Skeletal muscle tissue (tissue), 4 donors: ENCODE data around the gene UCKL1. TPM values are rescaled to one million over a fixed set of nuclear protein-coding genes. Genes with fewer than 3 reads are reported as not detected.
"Not testable (repeated sequence)": the region's sequence is repeated elsewhere in the genome, so short reads cannot be mapped to it uniquely, and the experiment has no call there.

ENCODE experiments used
- H3K27ac ChIP-seq: one replicate; pipeline ENCODE4 v1.7.0; 2013; ENCODE audit warnings: mild to moderate bottlenecking, low read depth, low read length, inconsistent platforms
- H3K27me3 ChIP-seq, 3 donors: one replicate each; pipeline ENCODE4 v1.7.0; 2013; ENCODE audit warnings: low read length in 3 of 3; ENCODE audit not compliant: control insufficient read depth in 3 of 3, insufficient read depth in 3 of 3
- H3K36me3 ChIP-seq, 3 donors: one replicate each; pipeline ENCODE4 v1.7.0; 2013; ENCODE audit warnings: low read length in 3 of 3; ENCODE audit not compliant: control insufficient read depth in 3 of 3, insufficient read depth in 3 of 3
- H3K4me1 ChIP-seq, 3 donors: one replicate each; pipeline ENCODE4 v1.7.0; 2013; ENCODE audit warnings: low read length in 3 of 3, mild to moderate bottlenecking in 3 of 3; ENCODE audit not compliant: control insufficient read depth in 3 of 3, insufficient read depth in 3 of 3
- H3K4me3 ChIP-seq, 3 donors: one replicate each; pipeline ENCODE4 v1.7.0; 2013; ENCODE audit warnings: low read length in 3 of 3
- H3K9ac ChIP-seq, 3 donors: one replicate each; pipeline ENCODE4 v1.7.0; 2013; ENCODE audit warnings: low read length in 3 of 3, mild to moderate bottlenecking in 3 of 3, moderate library complexity in 2 of 3, low read depth in 1 of 3
- H3K9me3 ChIP-seq, 3 donors: one replicate each; pipeline ENCODE4 v1.7.0; 2013; ENCODE audit warnings: low read length in 3 of 3; ENCODE audit not compliant: control insufficient read depth in 3 of 3
- total RNA-seq: library from RNA; depleted of rRNA; stranded (reverse); fragments of >200 nt; gene quantifications from one replicate; pipeline ENCODE4 v1.2.3, GENCODE V29; 2014
- donor health status: Osteomylitis.

Gene UCKL1
- total RNA-seq, 1 donor from 2014 or later, result 15.7 TPM

- H3K9ac ChIP-seq, result peak within 1 kb of the TSS; percentile 32 to 77 (median 66)
- H3K4me3 ChIP-seq, result peak within 1 kb of the TSS; percentile 83 to 99 (median 98)
- peaks cover 10 to 15% (median 10%) of the 10 kb centered on the region in 3 donors for H3K36me3 ChIP-seq
- no peaks in the 10 kb centered on the region for H3K9me3 ChIP-seq
- H3K27me3 ChIP-seq, result peaks cover 0 to 33% (median 26%) of the 10 kb centered on the region in 3 donors
- peak within 1 kb of the TSS; percentile 79 for H3K27ac ChIP-seq
- H3K4me1 ChIP-seq, result peaks cover 25 to 35% (median 33%) of the 10 kb centered on the region in 3 donors
These were observed 23.5 kb upstream of the UCKL1 start, which contains the start of gene SAMD10 for GRCh38 chr20:63979557-63980316. TSS of gene SAMD10 (minus strand) at chr20:63979642. CDS start at chr20:63979467, 175 bp downstream.

DNA sequence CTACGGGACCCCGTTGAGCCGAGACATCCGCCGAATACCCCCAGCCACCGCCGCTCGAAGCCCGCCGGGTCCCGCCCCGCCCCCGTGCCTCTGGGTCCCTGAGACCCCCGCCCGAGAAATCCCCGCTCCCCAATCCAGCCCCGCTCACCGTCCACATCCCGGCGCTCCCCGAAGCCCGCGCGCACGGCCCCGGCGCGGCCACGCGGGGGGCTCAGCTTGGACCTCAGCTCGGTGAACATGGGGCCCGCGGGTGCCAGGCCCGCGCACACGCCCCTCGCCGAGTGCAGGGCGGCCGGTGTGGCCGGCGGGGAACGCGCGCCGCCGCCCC, 23.0 kb upstream of the UCKL1 start:
- Histone ChIP-seq H3K4me1 (peaks cover 25 to 37% (median 34%) of the 10 kb centered on the region in 3 donors), H3K4me3 (peak overlapping the region; percentile 58 to 65 (median 60)), H3K9ac (peak overlapping the region; percentile 32 to 77 (median 66)), H3K9me3 (no peaks in the 10 kb centered on the region), H3K27ac (no peak overlapping the region), H3K36me3 (peaks cover 6 to 11% (median 6%) of the 10 kb centered on the region in 3 donors), H3K27me3 (peaks cover 0 to 33% (median 26%) of the 10 kb centered on the region in 3 donors)

- Histone ChIP-seq H3K36me3 (peaks cover under 1 to 6% (median 6%) of the 10 kb centered on the region in 3 donors), H3K9ac (peak overlapping the region; percentile 32 to 77 (median 66)), H3K9me3 (no peaks in the 10 kb centered on the region), H3K4me3 (peak overlapping the region; percentile 58 to 65 (median 60)), H3K27me3 (peaks cover 0 to 33% (median 26%) of the 10 kb centered on the region in 3 donors), H3K4me1 (peaks cover 28 to 42% (median 39%) of the 10 kb centered on the region in 3 donors), H3K27ac (no peak overlapping the region)
These were observed 22.4 kb upstream of the UCKL1 start for GRCh38 chr20:63978319-63979228.

DNA sequence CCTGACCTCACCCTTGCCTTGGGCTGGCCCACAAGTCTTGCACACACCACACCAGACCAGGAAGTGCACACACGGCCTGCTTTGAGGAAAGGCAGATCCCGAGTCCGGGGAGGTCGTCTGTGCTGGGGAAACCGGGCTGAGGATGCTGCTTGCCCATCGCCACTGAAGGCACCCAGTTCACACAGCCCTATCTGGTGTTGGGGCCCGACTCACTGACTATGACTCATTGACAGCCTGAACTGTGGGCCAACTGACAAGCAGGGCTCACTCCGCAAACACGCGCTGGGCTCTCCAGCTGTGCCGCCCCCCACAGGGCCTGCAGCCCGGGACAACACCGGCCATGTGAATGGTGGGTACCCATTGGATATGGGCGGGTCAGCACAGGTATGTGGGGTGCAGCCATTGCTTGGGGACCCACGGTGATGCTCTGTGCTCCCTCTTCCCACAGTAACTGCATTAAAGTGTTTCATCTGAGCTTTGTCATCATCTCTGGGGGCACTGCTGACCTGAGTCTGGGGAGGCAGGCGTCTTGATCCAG, 21.6 kb upstream of the UCKL1 start:
- Histone ChIP-seq H3K4me1 (peaks cover 30 to 44% (median 40%) of the 10 kb centered on the region in 3 donors), H3K9me3 (no peaks in the 10 kb centered on the region), H3K27ac (no peak overlapping the region), H3K36me3 (peaks cover 0 to 2% (median under 1%) of the 10 kb centered on the region in 3 donors), H3K4me3 (no peak overlapping the region), H3K27me3 (peaks cover 0 to 33% (median 26%) of the 10 kb centered on the region in 3 donors), H3K9ac (no peak overlapping the region)

- H3K9ac ChIP-seq, result no peak overlapping the region
- H3K4me1 ChIP-seq, result peaks cover 25 to 43% (median 38%) of the 10 kb centered on the region in 3 donors
- H3K27ac ChIP-seq, result no peak overlapping the region
- H3K36me3 ChIP-seq, result no peaks in the 10 kb centered on the region
- no peaks in the 10 kb centered on the region for H3K9me3 ChIP-seq
- peaks cover 0 to 33% (median 26%) of the 10 kb centered on the region in 3 donors for H3K27me3 ChIP-seq
- H3K4me3 ChIP-seq, result no peak overlapping the region
These were observed 20.9 kb upstream of the UCKL1 start for GRCh38 chr20:63976980-63977738.

DNA sequence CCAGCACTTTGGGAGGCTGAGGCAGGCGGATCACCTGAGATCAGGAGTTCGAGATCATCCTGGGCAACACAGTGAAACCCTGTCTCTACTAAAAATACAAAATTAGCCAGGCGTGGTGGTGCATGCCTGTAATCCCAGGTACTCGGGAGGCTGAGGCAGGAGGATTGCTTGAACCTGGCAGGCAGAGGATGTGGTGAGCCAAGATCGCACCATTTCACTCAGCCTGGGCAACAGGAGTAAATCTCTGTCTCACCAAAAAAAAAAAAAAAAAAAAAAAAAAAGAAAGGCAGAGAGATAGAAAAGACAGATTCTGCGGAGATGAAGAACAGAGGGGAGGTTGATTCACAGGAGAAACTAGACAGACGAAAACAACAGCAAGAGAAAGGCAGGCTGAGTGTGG, 20.3 kb upstream of the UCKL1 start:
- Histone ChIP-seq H3K4me1 (peaks cover 19 to 37% (median 35%) of the 10 kb centered on the region in 3 donors), H3K27me3 (peaks cover 0 to 33% (median 26%) of the 10 kb centered on the region in 3 donors)
- H3K9me3 ChIP-seq, result not testable (repeated sequence)

GRCh38 chr20:63974402-63975200, 18.4 kb upstream of the UCKL1 start:
- Histone ChIP-seq H3K9ac (peak overlapping the region in 1 of 3 donors; percentile 79), H3K4me3 (no peak overlapping the region)

More for the DNA sequence above, 20.3 kb upstream of the UCKL1 start:
- not testable (repeated sequence) for H3K36me3 ChIP-seq, H3K27ac ChIP-seq, H3K9ac ChIP-seq, H3K4me3 ChIP-seq

GRCh38 chr20:63973636-63974401, 17.6 kb upstream of the UCKL1 start:
- Histone ChIP-seq H3K9me3 (no peaks in the 10 kb centered on the region), H3K27ac (no peak overlapping the region), H3K4me3 (peak overlapping the region; percentile 52 to 70 (median 69)), H3K36me3 (no peaks in the 10 kb centered on the region), H3K27me3 (peaks cover 0 to 21% (median 16%) of the 10 kb centered on the region in 3 donors), H3K9ac (peak overlapping the region; percentile 52 to 79 (median 63)), H3K4me1 (peaks cover 17 to 32% (median 26%) of the 10 kb centered on the region in 3 donors)

More at GRCh38 chr20:63974402-63975200, 18.4 kb upstream of the UCKL1 start:
- Histone ChIP-seq H3K27me3 (peaks cover 0 to 25% (median 17%) of the 10 kb centered on the region in 3 donors), H3K9me3 (no peaks in the 10 kb centered on the region), H3K27ac (no peak overlapping the region), H3K36me3 (no peaks in the 10 kb centered on the region), H3K4me1 (peaks cover 14 to 32% (median 26%) of the 10 kb centered on the region in 3 donors)
